Esophagus squamous epithelium (tissue), 5 donors: ENCODE data around the gene GAS7. TPM values are rescaled to one million over a fixed set of nuclear protein-coding genes. Genes with fewer than 3 reads are reported as not detected.

Experiments used
- DNase-seq: peaks from one replicate; lab custom pipeline; 2025; lab: John Stamatoyannopoulos, UW
- H3K27ac ChIP-seq, 4 donors: fragments of 200-600 bp; sonication (generic); one replicate each; pipeline ENCODE4 v1.5.1; 2016 to 2019; ENCODE audit warnings: mild to moderate bottlenecking in 1 of 4
- H3K27me3 ChIP-seq, 4 donors: fragments of 200-600 bp; sonication (generic); 1 replicate in 3 of 4; 2 replicates in 1 of 4; pipeline versions ENCODE4 v1.5.1 to v1.6.0; 2017 to 2021; ENCODE audit warnings: antibody characterized with exemption in 1 of 4
- H3K36me3 ChIP-seq, 3 donors: fragments of 200-600 bp; sonication (generic); one replicate each; pipeline ENCODE4 v1.5.1; 2016 to 2019
- H3K4me1 ChIP-seq, 3 donors: fragments of 200-600 bp; sonication (generic); one replicate each; pipeline ENCODE4 v1.5.1; 2017 to 2019
- H3K4me3 ChIP-seq, 4 donors: fragments of 200-600 bp; sonication (generic); 1 replicate in 3 of 4; 2 replicates in 1 of 4; pipeline ENCODE4 v1.5.1; 2016 to 2019; ENCODE audit warnings: mild to moderate bottlenecking in 2 of 4, moderate library complexity in 1 of 4
- H3K9me3 ChIP-seq, 3 donors: fragments of 200-600 bp; sonication (generic); one replicate each; pipeline ENCODE4 v1.5.1; 2016 to 2019
- CTCF ChIP-seq, 6 experiments: fragments of 450-650 bp in 4 of 6; fragments of 200-600 bp in 2 of 6; sonication (generic) in 2 of 6; IDR thresholded peaks; one replicate each; pipeline ENCODE4 v1.5.1; 2016 to 2019; ENCODE audit warnings: antibody characterized with exemption in 6 of 6, mild to moderate bottlenecking in 4 of 6, moderate library complexity in 4 of 6
- POLR2A ChIP-seq, 4 donors: fragments of 450-650 bp; IDR thresholded peaks; one replicate each; pipeline ENCODE4 v1.6.1; 2017; ENCODE audit warnings: antibody characterized with exemption in 4 of 4, mild to moderate bottlenecking in 4 of 4, moderate library complexity in 3 of 4
- WGBS, 2 donors: methylation state at CpG; one replicate each; pipeline ENCODE4 v1.1.5; 2018; 5-methylcytosine and 5-hydroxymethylcytosine counted together
- intact Hi-C: fragments of 100-400 bp; cut with DNase I; formaldehyde crosslinking; loops from one replicate; pipeline ENCODE4 v1.15.0; 2022
- total RNA-seq, 4 donors: library from RNA; depleted of rRNA; stranded (reverse); fragments of >200 nt; gene quantifications; one replicate each; pipeline ENCODE4 v1.1.0, GENCODE V29; 2016
- donor health status: DM: yes; HTN: yes; CAD: no.

The GAS7 gene
- total RNA-seq, 4 donors from 2014 or later: 16.8 to 39.1 (median 30.1) TPM

- intact Hi-C loops: no loop called here
- Histone ChIP-seq H3K9me3 (peaks cover 0 to 3% (median 2%) of the 10 kb centered on the region in 3 donors), H3K36me3 (no peaks in the 10 kb centered on the region), H3K27ac (no peak overlapping the region), H3K4me1 (no peaks in the 10 kb centered on the region), H3K27me3 (no peaks in the 10 kb centered on the region), H3K4me3 (no peak overlapping the region)
- no peak for DNase-seq
- 46 to 49% methylated on average over 4 of the region's 4 CpGs for WGBS, 2 donors
- TF ChIP-seq POLR2A (IDR thresholded peaks at IDR 0.05) (no peak), CTCF (IDR thresholded peaks at IDR 0.05) (no peak)
These were observed 335.5 kb downstream of the GAS7 start for GRCh38 chr17:9862949-9863348.

DNA sequence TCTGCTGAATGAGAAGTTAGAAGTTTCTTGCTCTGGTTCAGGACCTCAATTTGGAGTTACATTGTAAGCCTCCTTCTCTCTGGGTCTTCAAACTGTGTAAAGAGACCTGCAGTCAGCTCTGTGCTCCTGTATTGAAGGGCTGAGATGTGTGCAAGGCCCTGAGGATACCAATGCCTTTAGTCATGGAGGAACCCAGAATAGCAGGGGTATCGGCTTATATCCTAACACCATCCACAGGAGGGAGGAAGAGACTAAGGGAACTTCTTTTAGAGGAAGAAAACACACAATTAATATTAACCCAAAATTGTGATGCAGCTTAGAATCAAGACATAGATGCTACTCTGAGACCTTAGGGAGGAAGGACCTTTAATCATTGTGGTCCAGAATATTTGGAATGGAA lies 336.2 kb downstream of the GAS7 start:
- intact Hi-C loops: no loop called here
- H3K4me1 ChIP-seq: no peaks in the 10 kb centered on the region
- peaks cover 0 to 9% (median 9%) of the 10 kb centered on the region in 3 donors for H3K9me3 ChIP-seq
- no peaks in the 10 kb centered on the region for H3K36me3 ChIP-seq
- DNase-seq: no peak
- no peak for TF ChIP-seq POLR2A (IDR thresholded peaks at IDR 0.05)
- no peak for TF ChIP-seq CTCF (IDR thresholded peaks at IDR 0.05)
- 86 to 100% methylated on average over 1 of the region's 1 CpG for WGBS, 2 donors
- H3K27me3 ChIP-seq: no peaks in the 10 kb centered on the region
- no peak overlapping the region for H3K27ac ChIP-seq
- H3K4me3 ChIP-seq: no peak overlapping the region

GRCh38 chr17:9860851-9861250 lies 337.6 kb downstream of the GAS7 start:
- Histone ChIP-seq H3K9me3 (peaks cover 0 to 9% (median 9%) of the 10 kb centered on the region in 3 donors), H3K36me3 (no peaks in the 10 kb centered on the region), H3K4me1 (no peaks in the 10 kb centered on the region), H3K27ac (no peak overlapping the region), H3K27me3 (no peaks in the 10 kb centered on the region), H3K4me3 (no peak overlapping the region)
- WGBS, 2 donors: 72 to 94% methylated on average over 6 to 7 of the region's 7 CpGs
- intact Hi-C loops: no loop called here
- no peak for DNase-seq
- TF ChIP-seq CTCF (IDR thresholded peaks at IDR 0.05) (no peak), POLR2A (IDR thresholded peaks at IDR 0.05) (no peak)

Other genes starting within 250 kb of the GAS7 start
- under 1 TPM in 1 of 4 donors, not detected in 3; 0.18 TPM for gene MYH13, start 174.4 kb upstream of the GAS7 start, total RNA-seq
- not detected for gene MYH8, start 223.3 kb upstream of the GAS7 start, total RNA-seq